Stimulated activated CD4-positive, alpha-beta T cell treated with anti-CD3 and anti-CD28 coated beads, Interleukin-4, amount 100 ng/mL, for 1 hour (primary cell): ENCODE results near the gene BCAS1.
"Not testable (repeated sequence)": the region's sequence is repeated elsewhere in the genome, so short reads cannot be mapped to it uniquely, and the experiment has no call there.

Experiments
- DNase-seq: peaks from one replicate; pipeline ENCODE4 v3.0.0-alpha.2; 2020

The BCAS1 gene

DNA sequence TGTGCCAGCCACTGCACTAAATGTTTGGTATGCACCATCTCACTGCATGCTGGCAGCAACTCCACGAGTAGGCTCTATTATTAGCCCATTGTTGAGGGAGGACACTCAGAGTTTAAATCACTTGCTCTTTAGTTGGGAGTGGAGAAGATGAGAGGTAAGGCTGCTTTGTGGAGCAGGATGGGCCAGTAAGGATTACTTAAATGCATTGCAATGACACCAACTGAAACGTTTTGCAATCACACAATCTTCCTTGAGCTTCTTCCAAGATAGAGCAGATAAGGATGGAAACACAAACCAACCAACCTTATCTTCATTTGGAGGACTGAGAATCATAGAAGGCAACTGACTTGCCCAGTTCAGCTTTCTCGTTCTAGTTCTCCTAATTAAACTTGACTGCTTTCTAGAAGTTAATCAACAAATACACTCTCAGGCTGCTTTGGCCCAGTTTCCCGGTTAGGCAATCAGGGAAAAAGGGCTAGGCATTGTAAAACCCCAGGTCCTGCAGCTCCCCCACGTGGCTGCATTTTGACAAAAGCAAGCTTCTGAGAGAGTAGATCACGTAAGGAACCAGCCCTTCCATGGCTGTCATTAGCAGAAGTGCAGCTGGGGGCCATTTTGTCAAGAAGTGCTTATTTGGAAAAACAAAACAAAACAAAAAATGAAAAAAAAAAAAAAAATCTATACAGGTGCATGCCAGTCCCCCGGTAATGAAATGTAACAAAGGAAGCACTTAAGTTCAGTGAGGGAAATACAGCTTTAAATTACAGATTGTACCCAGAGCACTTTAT lies 130.6 kb downstream of the BCAS1 start:
- peak; percentile 67 for DNase-seq

DNA sequence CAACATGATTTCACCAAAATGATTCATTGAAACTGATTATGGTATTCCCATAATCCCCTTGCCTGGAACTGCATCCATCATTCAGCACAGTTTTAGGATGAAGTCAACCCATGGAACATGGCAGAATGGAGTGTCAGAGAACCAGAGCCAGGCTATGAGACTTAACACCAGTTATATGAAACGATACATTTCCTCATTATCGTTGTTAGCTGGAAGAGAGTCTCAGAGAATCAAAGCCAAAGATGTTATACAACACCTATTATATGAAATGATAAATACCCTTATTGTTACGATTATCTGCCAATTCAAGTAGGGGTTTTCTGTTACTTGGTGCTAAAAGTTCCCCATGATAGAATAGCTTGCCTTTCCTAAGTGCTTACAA lies 131.2 kb downstream of the BCAS1 start:
- no peak for DNase-seq

DNA sequence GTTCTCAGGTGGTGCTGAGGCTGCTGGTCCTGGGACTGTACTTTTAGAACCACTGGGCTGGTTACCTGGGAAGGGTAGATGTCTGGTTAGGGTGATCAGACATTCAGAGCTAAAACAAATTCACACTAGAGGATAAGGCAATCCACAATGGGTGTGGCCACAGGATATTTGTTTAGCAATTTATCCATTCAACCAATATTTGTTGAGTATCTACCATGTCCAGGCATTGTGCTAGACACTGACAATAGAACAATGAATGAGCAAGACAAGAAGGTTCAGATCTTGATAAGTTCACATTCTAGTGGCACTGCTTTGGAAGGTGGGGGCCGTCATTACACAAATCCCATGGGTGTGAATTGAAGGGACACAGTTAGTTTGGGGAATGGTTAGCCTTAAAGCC lies 131.7 kb downstream of the BCAS1 start:
- no peak for DNase-seq

DNA sequence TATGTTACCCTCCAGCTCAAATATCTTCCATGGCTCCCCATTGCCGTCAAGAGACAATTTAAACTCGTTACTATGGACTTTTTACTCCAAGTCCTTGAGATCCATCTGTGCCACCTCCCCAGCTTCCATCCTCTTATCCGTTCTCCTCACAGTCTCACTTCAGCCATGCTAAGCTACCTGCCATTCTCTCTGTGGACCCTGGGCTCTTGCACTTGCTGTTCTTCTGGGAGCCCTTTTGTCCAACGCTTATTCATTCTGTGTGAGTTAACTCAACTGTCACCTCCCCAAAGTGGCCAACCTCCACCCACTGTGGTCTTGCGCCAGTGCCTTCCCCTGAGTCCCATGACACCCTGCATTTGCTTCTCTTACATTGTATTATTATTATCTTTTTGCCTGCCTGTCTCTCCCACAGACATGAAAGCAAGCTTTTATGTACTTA lies 132.4 kb downstream of the BCAS1 start:
- no peak for DNase-seq

DNA sequence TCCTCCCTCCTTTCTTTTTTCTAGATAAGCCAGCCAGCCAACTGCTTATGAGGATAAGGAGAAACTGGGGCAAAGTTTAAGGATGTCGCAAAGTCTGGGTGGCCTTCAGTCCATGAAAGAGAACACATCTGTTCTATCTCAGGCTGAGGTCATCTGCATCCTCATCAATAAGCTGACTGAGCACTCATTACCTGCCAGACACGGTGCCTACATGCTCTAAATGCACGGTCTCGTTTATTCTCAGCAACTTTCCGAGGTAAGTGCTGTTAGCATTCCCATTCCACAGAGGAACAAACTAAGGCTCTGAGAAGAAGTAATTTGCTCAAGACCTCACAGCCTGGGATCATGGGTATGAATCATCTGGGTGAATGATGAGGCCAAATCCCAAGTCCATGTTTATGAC lies 133.1 kb downstream of the BCAS1 start:
- no peak for DNase-seq

DNA sequence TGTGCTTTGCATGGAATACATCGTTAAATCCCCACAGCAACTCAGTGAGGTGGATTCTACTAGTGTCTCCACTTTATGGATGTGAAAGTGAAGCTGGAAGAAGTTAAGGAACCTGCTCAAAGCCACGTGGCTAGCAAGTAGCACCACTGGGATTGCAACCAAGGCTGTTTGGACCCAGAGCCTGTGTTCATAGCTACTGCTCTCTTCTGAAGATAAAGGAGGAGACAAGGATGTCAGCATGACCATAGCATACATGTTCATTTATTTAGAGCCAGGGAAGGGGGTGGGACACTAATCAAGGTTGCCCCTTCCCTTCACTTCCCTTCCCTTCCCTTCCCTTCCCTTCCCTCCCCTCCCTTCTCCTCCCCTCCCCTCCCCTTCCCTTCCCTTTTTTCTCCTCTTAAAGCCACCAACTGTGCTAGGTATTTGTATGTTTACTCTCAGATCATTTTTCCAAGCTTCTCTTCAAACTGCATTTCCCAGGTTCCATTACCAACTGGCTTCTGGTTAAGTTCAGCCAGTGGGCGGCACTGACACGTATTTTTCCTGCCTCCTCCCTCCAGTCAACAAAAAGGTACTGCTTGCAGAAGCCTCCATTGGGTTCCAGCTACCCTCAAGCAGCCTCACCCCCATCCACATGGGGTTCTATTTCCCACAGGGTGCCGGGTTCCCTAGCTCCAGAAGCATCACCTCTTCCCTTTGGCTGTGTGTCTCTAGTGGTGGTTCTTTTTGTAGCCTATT lies 134.9 kb downstream of the BCAS1 start:
- DNase-seq = no peak

DNA sequence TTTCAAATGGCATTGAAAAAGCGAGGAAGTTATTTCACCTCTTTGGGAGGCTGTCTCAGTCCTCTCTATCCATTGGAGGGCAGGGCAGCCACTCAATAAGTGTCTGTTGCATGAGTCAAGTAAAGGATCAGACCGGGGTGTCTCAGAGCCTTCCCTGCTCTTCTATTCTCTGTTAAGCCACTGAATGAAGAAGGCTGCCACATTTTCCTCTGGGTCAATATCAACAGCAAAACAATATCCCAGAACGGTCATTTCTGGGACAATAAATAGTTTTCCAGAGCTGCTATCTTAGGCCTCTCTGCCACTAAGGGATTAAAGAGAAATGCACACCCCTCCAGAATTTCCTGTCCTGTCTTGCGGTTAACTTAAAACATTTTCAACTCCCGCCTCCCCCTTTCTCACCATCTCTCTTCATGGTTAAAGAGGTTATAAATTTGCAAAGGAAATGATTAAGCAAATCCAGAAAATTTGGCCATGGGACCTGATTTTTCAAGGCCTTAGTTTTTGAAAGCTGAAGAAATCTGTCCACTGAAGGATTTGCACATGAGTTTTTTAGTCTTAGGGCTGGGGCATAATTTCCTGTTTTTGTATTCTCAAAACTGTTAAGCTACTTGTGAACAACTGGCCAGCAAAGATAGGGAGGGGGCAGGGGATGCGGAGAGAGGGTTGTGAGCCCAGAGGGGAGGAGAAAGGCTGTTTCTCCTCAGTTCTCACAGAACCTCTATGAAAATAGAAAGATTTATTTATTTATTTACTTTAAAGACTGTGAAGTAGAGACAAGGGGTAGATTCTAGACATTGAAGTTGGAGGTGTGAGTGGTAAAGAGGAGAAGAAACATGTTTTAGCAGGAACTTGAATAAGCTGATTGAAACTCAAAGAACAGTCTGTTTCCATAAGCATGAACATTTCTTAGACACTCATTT lies 135.7 kb downstream of the BCAS1 start:
- no peak for DNase-seq

DNA sequence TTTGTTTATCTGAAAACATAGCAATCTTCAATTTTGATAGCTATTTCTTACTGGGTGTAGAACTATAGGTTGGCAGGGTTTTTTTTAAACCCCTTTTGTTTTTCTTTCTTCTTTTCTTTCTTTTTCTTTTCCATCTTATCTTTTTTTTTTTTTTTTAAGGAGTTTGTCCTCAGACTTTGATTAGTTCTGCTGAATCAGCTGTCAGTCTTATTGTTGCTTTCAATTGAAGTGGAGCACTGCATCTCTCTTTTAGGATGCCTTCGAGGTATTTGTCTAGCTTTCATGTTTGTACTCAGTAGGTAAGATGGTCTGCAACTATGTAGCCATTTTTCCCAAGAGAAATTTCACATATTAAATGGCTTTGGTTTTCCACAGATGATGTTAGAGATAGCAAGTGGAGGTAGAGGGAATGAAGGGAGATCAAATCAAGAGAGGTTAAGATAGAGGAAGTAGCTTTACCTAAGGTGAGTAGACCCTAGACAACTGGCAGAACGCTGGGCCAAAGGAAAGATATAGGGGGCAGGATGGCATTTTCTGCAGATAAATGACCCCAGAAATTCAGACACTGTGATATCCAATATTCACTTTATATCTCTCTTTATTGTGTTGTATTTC lies 137.1 kb downstream of the BCAS1 start:
- no peak for DNase-seq

DNA sequence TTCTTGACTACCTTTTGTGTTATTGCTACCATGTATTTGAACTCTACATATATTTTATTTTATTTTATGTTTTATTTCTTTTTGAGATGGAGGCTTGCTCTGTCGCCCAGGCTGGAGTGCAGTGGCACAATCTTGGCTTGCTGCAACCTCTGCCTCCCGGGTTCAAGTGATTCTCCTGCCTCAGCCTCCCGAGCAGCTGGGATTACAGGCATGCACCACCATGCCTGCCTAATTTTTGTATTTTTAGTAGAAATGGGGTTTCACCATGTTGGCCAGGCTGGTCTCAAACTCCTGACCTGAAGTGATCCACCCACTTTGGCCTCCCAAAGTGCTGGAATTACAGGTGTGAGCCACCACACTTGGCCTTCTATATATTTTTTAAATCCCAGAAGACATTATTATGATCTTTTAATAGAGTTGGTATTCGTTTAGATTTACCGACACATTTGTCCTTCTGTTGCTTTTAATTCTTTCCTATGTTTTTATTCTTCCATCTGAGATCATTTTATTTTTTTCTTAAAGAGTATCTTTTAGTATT lies 137.7 kb downstream of the BCAS1 start:
- not testable (repeated sequence) for DNase-seq

DNA sequence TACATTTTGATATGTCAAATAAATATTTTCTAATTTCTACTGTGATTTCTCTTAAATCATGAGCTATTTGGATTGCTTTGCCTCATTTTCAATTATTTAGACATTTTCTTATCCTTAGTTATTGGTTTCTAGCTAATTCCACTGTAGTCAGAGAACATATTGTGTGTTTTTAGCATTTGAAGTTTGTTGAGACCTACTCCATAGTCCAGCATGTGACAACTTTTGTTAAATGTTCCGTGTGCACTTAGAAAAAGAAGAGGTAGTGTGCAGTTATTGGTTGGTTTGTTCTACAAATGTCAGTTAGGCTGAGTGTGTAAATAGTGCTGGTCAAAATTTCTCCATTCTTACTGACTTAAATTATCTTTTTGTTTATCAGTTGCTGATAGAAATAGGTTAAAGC lies 138.8 kb downstream of the BCAS1 start:
- DNase-seq = no peak

DNA sequence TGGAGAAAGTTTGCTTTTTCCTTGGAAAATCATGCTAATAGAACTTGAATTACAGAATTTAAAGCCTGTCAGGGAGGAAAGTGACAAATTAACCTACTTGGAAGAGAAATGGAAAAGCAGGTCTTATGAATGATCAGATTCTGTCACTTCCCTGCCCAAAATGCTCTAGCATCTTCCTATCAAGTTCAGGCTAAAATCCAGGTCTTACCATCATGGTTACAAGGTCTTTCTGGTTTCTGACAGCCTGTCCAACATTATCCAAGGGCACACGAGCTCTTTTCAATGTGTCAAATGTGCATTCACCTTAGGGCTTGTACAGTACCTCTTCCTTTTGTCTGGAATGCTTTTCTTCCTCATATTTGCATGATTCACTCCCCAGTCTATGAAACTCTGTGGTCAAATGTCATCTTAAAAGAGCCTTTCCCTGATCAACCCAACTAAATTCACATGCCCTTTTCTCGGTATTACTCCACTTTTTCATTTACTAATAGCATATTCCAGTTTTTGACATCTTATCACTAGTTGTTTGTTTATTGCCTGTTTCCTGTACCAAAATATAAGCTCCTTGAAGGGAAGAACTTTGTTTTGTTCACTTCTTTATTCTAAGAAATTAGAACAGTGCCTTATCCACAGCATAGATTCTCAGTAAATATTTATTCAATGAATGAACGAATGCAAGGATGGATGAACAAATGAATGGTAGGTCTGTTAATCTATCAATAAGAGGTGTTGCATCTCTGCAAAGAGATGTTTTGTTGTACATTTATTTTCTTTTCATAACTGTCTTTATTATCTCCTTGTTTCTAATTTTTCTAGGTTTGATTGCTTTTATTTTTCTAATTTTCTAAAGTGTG lies 139.5 kb downstream of the BCAS1 start:
- DNase-seq = no peak

DNA sequence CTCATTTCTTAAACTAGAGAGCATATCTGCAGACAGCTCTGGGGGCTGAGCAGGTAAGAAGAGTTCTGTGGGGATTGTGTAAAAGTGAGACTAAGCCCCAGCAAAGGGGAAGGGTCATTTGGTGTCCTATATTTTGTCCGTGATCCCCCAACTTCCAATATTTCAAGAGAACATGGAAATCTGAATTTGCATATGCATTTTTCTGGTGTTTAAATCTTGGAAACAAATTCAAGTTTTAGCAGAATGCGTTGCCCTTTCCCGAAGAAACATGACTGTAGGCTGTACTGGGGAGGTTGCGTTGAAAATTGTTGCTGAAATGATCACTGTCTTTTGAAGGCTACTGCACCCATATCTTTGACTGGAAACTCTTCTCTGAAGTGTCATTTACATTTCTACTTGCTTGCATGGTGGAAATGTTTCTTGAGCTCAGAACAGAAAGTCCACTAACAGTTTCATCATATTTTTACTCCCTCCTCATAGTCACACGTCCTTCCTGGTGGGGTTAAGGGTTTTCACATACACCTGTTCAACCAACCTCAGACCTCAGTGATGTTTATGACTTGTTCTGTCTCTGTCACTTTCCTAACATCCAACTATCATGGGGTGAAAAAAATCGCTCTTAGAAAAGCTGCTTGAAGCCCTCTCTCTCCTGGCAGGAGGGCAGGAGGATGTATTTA lies 140.3 kb downstream of the BCAS1 start:
- DNase-seq = no peak

DNA sequence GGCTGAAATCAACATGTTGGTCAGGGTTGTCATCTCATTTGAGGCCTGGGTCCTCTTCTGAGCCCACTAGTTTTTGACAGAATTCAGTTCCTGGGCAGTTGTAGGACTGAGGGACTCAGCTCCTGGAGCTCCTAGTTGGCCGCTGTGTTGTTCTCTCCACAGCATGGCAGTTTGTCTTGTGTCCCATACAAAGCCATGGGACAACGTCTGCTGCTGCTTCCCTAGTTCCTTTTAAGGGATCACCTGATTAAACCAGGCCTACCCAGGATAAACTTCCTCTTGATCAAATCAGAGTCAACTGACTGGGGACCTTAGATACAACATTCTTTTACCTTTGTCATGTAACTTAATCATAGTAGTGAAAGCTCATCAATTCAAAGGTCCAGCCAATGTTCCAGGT lies 141.0 kb downstream of the BCAS1 start:
- no peak for DNase-seq

DNA sequence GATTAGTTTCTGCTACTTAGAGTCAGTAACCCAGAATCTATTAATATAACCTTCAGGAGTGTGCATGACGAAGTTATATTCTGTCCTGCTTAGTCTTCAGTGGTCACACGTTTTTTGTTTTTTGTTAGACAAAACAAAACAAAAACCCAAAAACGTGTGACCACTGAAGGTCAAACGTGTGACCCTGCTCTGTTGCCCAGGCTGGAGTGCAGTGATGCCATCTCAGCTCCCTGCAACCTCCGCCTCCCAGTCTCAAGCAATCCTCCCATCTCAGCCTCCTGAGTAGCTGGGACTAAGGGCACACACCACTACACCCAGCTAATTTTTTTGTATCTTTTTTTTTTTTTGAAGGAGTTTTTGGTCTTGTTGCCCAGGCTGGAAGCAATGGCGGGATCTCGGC lies 142.4 kb downstream of the BCAS1 start:
- DNase-seq = no peak

DNA sequence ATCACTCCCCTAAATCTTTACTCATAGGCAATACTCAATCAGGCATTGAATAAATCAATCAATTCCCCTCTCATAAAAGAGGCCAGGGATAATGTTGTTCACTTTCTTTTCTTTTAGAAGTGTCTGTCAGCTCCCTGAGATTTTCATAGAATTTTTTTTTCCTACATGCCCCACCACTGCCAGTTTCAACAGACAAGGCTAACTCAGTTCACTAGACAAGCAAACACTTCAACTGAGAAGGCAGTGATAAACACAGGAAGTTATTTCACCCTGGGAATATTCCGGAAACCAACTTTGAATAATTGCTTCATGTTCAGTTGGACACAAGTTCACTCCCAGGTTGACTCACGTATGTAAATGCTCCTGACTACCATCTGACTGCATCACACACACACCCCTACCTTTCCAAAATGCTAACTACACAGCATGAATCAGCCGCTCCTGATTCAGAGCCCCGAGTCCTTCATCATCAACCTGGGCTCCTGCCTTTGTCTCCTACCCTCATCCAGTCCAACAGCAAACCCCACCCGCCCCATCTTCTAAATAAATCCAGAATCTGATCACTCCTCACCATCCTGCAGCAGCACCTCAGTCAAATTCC lies 143.9 kb downstream of the BCAS1 start:
- DNase-seq = no peak

DNA sequence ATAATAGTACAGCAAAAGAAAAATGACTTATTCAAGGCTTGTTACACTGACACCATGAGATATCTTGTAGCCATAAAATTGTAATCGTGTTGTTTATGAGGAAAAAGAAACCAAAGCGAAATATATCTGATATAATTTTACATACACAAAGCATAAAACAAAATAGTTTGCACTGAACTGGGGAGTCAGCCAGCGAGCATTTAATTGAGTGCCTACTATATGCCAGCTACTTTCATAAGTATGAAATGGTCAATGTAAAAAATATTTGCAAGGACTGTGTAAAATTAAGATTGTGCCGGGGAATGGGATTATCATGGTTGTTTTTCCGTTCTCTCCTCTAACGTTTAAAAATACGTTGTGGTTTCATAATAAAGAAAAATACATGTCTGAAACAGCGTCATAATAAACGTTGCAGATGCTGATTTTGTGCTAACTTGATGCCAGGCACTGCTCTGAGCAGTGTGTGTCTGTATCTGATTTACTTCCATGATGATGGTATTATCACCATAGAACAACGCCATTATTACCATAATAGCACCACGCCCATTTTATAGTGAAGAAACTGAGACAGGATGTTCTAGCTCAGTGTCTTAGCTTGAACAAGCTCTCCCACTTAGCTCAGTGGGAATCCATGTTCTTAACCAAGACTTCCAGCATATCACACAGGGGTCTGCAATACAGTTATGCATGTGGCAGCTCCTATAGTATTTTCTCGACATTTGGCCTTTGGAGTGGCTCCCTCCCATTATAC lies 144.6 kb downstream of the BCAS1 start:
- no peak for DNase-seq

DNA sequence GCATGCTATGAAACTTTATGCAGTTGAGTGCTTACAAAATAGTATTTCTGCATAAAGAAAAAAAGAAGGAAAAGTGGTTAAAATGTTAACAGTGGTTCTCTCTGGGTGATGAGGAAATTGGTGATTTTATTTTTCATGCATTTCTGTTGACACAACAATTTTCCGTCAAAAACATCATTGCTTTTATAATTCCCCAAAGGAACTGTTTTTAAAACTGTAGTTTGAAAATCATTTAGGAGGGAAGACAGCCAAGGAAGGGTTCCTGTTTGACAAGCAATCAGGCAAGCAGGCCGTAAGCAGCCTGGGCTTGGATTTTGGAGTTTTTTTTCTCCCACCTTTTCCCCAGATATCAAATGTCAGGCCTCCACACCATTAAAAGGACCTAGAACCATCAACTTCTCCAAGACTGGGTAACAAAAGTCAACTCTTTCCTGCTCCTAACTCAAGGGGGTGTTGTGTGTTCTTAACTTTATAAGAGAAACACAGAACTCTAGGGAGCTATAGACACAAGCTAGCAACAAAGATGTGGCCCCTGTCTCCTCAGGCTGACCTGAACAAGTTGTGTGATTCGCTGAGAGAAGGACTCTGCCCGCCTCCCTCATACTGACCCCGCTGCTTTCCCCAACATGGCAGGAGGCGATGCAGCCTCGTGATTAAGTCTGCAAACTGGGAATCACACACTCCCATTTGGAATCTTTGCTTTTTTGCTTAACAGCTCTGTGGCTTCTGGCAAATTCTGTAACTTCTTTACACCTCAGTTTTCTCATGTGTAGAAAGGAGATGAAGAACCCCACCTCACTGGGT lies 146.6 kb downstream of the BCAS1 start:
- DNase-seq = no peak

DNA sequence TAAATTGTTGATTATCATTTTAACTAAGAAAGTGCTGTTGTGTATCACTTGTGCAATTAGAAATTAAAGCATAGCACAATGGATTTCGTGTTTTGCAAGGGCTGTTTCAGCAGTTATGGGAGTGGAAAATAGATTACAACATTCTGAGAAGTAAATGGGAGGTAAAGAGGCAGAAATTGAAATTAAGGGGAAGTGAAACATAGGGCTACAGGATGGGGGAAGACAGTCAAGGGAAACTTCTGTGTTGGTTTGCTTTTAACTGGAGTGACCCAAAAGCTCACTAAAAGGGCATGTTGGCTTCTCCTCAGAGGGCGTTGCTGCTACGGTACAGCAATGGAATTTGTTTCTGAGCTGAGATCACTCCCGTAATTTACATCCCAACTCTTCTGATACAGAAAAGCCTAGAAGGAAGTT lies 147.5 kb downstream of the BCAS1 start:
- no peak for DNase-seq

DNA sequence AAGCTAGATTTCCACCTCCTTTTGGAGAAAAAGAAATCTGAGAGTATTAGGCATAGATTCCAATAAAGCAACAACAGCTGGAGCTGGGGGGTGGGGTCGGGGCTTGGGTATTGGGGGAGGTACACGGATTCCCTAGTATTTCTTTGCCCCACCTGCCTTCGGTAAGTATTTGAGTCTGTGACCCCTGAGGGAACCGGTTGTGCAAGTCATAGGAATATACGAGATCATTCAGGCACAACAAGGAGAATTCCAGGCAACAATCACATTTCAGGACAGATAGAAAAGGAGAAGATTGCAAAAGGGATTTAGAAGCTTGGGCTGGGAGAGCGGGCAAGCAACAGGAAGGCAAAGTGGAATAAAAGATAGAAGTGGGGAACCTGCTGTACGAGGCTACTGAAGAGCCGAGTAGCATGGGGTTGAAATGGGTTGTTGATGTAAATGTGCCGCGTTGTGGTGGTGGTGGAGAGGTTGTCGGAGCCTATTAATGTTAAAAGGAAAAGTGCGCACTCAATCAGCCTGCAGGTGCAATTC lies 148.9 kb downstream of the BCAS1 start:
- DNase-seq = no peak
